ENCODE results near the gene MAGEF1. TPM values are rescaled to one million over a fixed set of nuclear protein-coding genes. Genes with fewer than 3 reads are reported as not detected.

MAGEF1 gene
- total and polyA plus RNA-seq, 2 of the 13 experiments (the other 11 are each of a cell fraction or from before 2014, with no cell fraction given) = 26.0 to 62.4 TPM

DNA sequence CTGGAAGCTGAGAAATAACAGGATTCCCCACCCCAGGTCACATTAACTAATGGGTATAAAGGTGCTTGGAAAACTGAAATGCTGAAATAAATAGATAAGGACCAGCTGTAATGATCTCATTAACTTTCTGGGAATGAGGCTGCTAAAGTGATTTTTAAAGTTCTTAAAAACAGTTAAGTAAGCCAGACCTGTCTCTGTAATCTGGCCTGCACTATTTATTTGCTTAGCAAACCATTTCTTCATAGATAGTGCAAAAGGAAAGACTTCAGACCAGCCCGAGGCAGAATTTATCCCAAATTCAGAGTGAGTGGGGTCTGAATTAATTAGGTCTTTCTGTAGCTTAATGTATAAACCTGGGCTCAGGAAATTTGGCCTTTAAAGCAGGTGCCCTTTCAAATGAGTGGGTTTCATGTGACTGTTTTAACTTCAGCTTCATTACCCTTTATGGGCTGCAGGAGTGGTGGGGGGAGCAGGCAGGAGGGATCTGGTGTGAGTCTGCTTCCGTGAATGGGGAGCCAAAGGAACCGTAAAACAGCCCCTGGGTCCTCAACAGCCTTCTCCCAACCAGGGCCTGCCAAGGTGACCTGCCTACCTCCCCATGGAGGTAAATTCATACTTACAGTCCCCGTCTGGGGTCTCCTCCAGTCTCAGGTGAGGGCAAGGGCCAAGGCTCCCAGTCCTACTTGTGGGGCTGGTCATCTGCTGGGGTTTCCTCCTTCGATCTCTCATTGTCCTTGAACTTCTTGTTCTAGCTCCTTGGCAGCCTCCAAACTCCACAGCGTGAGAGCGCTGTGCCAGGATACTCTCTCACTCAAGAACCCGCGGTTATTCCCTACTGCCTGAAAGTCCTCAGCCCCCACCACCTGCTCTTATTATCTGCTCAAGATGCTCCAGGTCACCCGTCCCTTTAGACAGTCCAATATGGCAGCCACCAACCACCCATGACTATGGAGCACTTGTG, 31.2 kb downstream of the MAGEF1 start:
- Histone ChIP-seq H3K9ac (ENCODE audit: insufficient read depth, low read depth, low read length) (no peak overlapping the region), H3K9me3 (ENCODE audit: low read length) (no peaks in the 10 kb centered on the region), H3K4me1 (ENCODE audit: insufficient read depth, low read length) (peaks cover 32% of the 10 kb centered on the region), H3K27me3 (ENCODE audit: control insufficient read depth in 1 of 2, insufficient read depth in 2 of 2, low read length in 2 of 2) (peaks cover 7 to 12% of the 10 kb centered on the region in 2 experiments; a peak in 3 of 5 replicates), H3K27ac (ENCODE audit: extremely low read length, insufficient read depth, low read length) (no peak overlapping the region), H3K79me2 (ENCODE audit: insufficient read depth, low read length) (no peaks in the 10 kb centered on the region), H3K36me3 (replicated peaks in 1 of 2; ENCODE audit: control insufficient read depth in 1 of 2, insufficient read depth in 2 of 2, low read length in 2 of 2) (no peaks in the 10 kb centered on the region), H3K4me3 (replicated peaks in 1 of 3; ENCODE audit: insufficient read depth in 1 of 3, low read depth in 2 of 3, low read length in 3 of 3) (no peak overlapping the region), H2AFZ (ENCODE audit: low read length) (no peak overlapping the region), H3K4me2 (ENCODE audit: low read depth, low read length) (no peak overlapping the region), H4K20me1 (ENCODE audit: insufficient read depth, low read length) (no peaks in the 10 kb centered on the region)
- TF ChIP-seq SIX1 (CRISPR knock-in tag; IDR thresholded peaks at IDR 0.05; ENCODE audit: borderline replicate concordance) (no peak), ZNF17 (CRISPR knock-in tag; IDR thresholded peaks at IDR 0.05) (no peak)
- TF ChIP-seq, protein P1, sequence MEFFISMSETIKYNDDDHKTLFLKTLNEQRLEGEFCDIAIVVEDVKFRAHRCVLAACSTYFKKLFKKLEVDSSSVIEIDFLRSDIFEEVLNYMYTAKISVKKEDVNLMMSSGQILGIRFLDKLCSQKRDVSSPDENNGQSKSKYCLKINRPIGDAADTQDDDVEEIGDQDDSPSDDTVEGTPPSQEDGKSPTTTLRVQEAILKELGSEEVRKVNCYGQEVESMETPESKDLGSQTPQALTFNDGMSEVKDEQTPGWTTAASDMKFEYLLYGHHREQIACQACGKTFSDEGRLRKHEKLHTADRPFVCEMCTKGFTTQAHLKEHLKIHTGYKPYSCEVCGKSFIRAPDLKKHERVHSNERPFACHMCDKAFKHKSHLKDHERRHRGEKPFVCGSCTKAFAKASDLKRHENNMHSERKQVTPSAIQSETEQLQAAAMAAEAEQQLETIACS (CRISPR knock-in tag; IDR thresholded peaks at IDR 0.05) = no peak
- in situ Hi-C loops (cut with HindIII; ENCODE audit: extremely low pct_ligation_motif_present, low pct_unique_long_range_greater_than_20kb) = no loop called here
- intact Hi-C loops (cut with micrococcal nuclease; ENCODE audit: unreplicated experiment) = no loop called here
- CTCF ChIA-PET (ENCODE audit: low intra/inter-chr PET ratio, low total read pairs) = no interaction called here
- DNase-seq (ENCODE audit: low spot score) (no peak), ATAC-seq (no peak), FAIRE-seq (no peak)
- no TSS peak for BruUV-seq (replicated peaks)
- POLR2A ChIA-PET = no interaction called here
- 38% methylated on average over 10 of the region's 10 CpGs for WGBS (ENCODE audit: low lambda C conversion rate)

DNA sequence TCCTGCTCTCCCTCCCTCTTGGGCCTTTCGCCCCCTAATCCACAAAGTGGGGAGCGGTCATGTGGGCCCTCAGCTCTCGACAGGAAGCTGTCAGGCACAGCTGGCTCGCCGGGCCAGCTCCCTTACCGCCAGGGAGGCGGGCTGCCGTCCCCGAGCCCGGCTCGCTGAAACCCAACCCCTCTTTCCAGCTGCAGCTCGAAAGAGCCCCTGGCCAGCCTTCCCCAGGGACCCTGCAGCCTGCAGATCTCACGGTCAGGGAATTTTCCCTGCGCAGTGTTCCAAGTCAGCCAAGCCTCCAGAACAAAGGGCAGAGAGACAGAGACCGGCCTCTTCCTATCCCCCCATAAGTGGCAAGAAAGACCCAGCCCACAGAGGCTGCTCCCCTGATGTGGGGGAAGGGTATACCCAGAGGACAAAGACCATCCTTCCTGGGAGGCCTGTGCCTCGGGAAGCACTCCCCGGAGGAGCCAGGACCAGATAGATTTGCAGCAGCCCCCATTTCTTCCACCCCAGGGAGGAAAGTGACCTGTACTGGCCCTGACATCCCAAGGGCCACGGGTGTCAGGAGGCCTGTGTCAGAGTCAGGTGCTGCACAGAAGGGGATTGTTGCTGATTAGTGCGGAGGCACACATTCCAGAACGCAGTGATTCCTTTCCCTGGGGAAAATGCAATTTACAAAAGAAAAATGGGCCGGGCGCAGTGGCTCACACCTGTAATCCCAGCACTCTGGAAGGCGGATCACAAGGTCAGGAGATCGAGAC, 32.6 kb downstream of the MAGEF1 start:
- no peaks in the 10 kb centered on the region for H4K20me1 ChIP-seq (ENCODE audit: insufficient read depth, low read length)
- H2AFZ ChIP-seq (ENCODE audit: low read length) = no peak overlapping the region
- H3K79me2 ChIP-seq (ENCODE audit: insufficient read depth, low read length) = no peaks in the 10 kb centered on the region
- no peaks in the 10 kb centered on the region for H3K36me3 ChIP-seq (replicated peaks in 1 of 2; ENCODE audit: control insufficient read depth in 1 of 2, insufficient read depth in 2 of 2, low read length in 2 of 2)
- WGBS (ENCODE audit: low lambda C conversion rate) = 51% methylated on average over 11 of the region's 24 CpGs
- FAIRE-seq (no peak), DNase-seq (ENCODE audit: low spot score) (no peak), ATAC-seq (peak; percentile 49)
- ChIA-PET POLR2A (no interaction called here), CTCF (ENCODE audit: low intra/inter-chr PET ratio, low total read pairs) (no interaction called here)
- intact Hi-C loops (cut with micrococcal nuclease; ENCODE audit: unreplicated experiment) = no loop called here
- BruUV-seq (replicated peaks) = no TSS peak
- H3K4me3 ChIP-seq (replicated peaks in 1 of 3; ENCODE audit: insufficient read depth in 1 of 3, low read depth in 2 of 3, low read length in 3 of 3) = no peak overlapping the region; a peak in 1 of 6 replicates
- H3K9ac ChIP-seq (ENCODE audit: insufficient read depth, low read depth, low read length) = no peak overlapping the region
- in situ Hi-C loops (cut with HindIII; ENCODE audit: extremely low pct_ligation_motif_present, low pct_unique_long_range_greater_than_20kb) = no loop called here
- H3K4me1 ChIP-seq (ENCODE audit: insufficient read depth, low read length) = peaks cover 22% of the 10 kb centered on the region
- 0 out of 2 replicates have a peak, but pooled peaks have one; percentile 21 for TF ChIP-seq ZNF501 (CRISPR knock-in tag; IDR thresholded peaks at IDR 0.05)
- TF ChIP-seq ZNF207 (IDR thresholded peaks at IDR 0.05; ENCODE audit: borderline replicate concordance) = no peak
- H3K4me2 ChIP-seq (ENCODE audit: low read depth, low read length) = no peak overlapping the region; the same call in 1 of the 2 replicates
- no peaks in the 10 kb centered on the region for H3K9me3 ChIP-seq (ENCODE audit: low read length)
- H3K27me3 ChIP-seq (ENCODE audit: control insufficient read depth in 1 of 2, insufficient read depth in 2 of 2, low read length in 2 of 2) = peaks cover 7 to 12% of the 10 kb centered on the region in 2 experiments; a peak in 3 of 5 replicates
- H3K27ac ChIP-seq (ENCODE audit: extremely low read length, insufficient read depth, low read length) = no peak overlapping the region
